HCT116 (cell line): ENCODE results near the gene SNN. TPM values are rescaled to one million over a fixed set of nuclear protein-coding genes. Genes with fewer than 3 reads are reported as not detected.
A peak's percentile ranks its signal among the peaks of the same experiment; 100 is the strongest.

ENCODE experiments used
- ATAC-seq: fragments of 200-7000 bp; cut with Tn5 transposase; 2 replicates; pipeline ENCODE4 v1.9.1; 2020; ENCODE audit warnings: mild to moderate bottlenecking, moderate library complexity
- BruUV-seq: library from RNA; stranded (reverse); fragments of 400-500 nt; replicated peaks from 2 replicates; lab custom pipeline; 2021; lab: Mats Ljungman, UMichigan
- CTCF ChIA-PET: fragments of 300-600 bp; sonication (Branson Sonifier 250); formaldehyde crosslinking; loops from one replicate; lab custom pipeline; 2021; ENCODE audit warnings: antibody characterized with exemption; lab: Charles Lee
- POLR2A ChIA-PET: fragments of 300-600, 350-600 bp; sonication (Branson Sonifier 250); formaldehyde crosslinking; loops from one replicate; lab custom pipeline; 2021; ENCODE audit warnings: antibody characterized with exemption; lab: Charles Lee
- RAD21 ChIA-PET, 2 experiments: fragments of 300-600 bp; sonication (Branson Sonifier 250); formaldehyde crosslinking; loops; one replicate each; lab custom pipeline; 2023; ENCODE audit warnings: low total read pairs in 2 of 2; ENCODE audit not compliant: uncharacterized antibody in 2 of 2, unreplicated experiment in 2 of 2, low non-redundant PET in 1 of 2; lab: Charles Lee
- DNase-seq: peaks from one replicate; pipeline ENCODE4 v3.0.0-alpha.2; 2010; ENCODE audit warnings: low read depth, low spot score
- H2AFZ ChIP-seq: fragments of 200-600 bp; shearing (Covaris generic), sonication (generic); 2 replicates; pipeline ENCODE4 v1.6.1; 2017; ENCODE audit warnings: low read depth, mixed run types, mixed read lengths, antibody characterized with exemption, low read length; ENCODE audit not compliant: poor library complexity, severe bottlenecking
- H3K27ac ChIP-seq: 2 replicates; pipeline ENCODE4 v1.5.1; 2012; ENCODE audit warnings: low read depth, low read length
- H3K27me3 ChIP-seq: fragments of 200-600 bp; sonication (generic); 2 replicates; pipeline ENCODE4 v1.6.1; 2016; ENCODE audit warnings: mixed run types, low read length, mixed read lengths; ENCODE audit not compliant: insufficient read depth
- H3K36me3 ChIP-seq, 2 experiments: fragments of 200-500 bp in 1 of 2; fragments of 200-600 bp in 1 of 2; sonication (Bioruptor generic) in 1 of 2; sonication (generic) in 1 of 2; 2 replicates each; pipeline versions ENCODE4 v1.5.1 to v1.6.1; 2014 to 2016; ENCODE audit warnings: low read length in 2 of 2, inconsistent platforms in 1 of 2, mixed read lengths in 1 of 2, mixed run types in 1 of 2; ENCODE audit not compliant: insufficient read depth in 2 of 2, control insufficient read depth in 1 of 2
- H3K4me1 ChIP-seq, 2 experiments: fragments of 200-600 bp in 1 of 2; sonication (generic) in 1 of 2; 2 replicates each; pipeline versions ENCODE4 v1.5.1 to v1.6.1; 2012 to 2017; ENCODE audit warnings: low read length in 2 of 2, inconsistent platforms in 1 of 2, mild to moderate bottlenecking in 1 of 2, mixed read lengths in 1 of 2, mixed run types in 1 of 2, moderate library complexity in 1 of 2; ENCODE audit not compliant: insufficient read depth in 2 of 2, control insufficient read depth in 1 of 2
- H3K4me2 ChIP-seq: fragments of 200-600 bp; sonication (generic); 2 replicates; pipeline ENCODE4 v1.6.1; 2017; ENCODE audit warnings: mixed run types, low read length, mixed read lengths
- H3K4me3 ChIP-seq, 2 experiments: fragments of 200-600 bp in 1 of 2; sonication (generic) in 1 of 2; replicated peaks in 1 of 2; 2 replicates each; pipeline ENCODE4 v1.5.1; 2011 to 2016; ENCODE audit warnings: low read length in 2 of 2, control low read depth in 1 of 2, low read depth in 1 of 2, mild to moderate bottlenecking in 1 of 2, mixed read lengths in 1 of 2, mixed run types in 1 of 2
- H3K79me2 ChIP-seq: fragments of 200-600 bp; sonication (generic); 2 replicates; pipeline ENCODE4 v1.6.1; 2017; ENCODE audit warnings: mild to moderate bottlenecking, mixed run types, low read length, moderate library complexity, mixed read lengths; ENCODE audit not compliant: insufficient read depth
- H3K9ac ChIP-seq: fragments of 200-600 bp; sonication (generic); 2 replicates; pipeline ENCODE4 v1.6.1; 2016; ENCODE audit warnings: low read length, mixed read lengths
- H3K9me2 ChIP-seq: fragments of 200-600 bp; sonication (generic), shearing (Covaris generic); 2 replicates; pipeline ENCODE4 v1.6.1; 2017; ENCODE audit warnings: mixed run types, mild to moderate bottlenecking, moderate library complexity; ENCODE audit not compliant: insufficient read depth
- H3K9me3 ChIP-seq, 2 experiments: fragments of 200-500 bp in 1 of 2; fragments of 200-600 bp in 1 of 2; sonication (Bioruptor generic) in 1 of 2; sonication (generic) in 1 of 2; 2 replicates each; pipeline ENCODE4 v1.6.1; 2014 to 2017; ENCODE audit warnings: low read length in 2 of 2, mixed read lengths in 2 of 2, inconsistent platforms in 1 of 2, low read depth in 1 of 2, mild to moderate bottlenecking in 1 of 2, mixed run types in 1 of 2, moderate library complexity in 1 of 2; ENCODE audit not compliant: control insufficient read depth in 1 of 2, insufficient read depth in 1 of 2
- H4K20me1 ChIP-seq: fragments of 200-600 bp; sonication (generic), shearing (Covaris generic); 2 replicates; pipeline ENCODE4 v1.6.1; 2017; ENCODE audit warnings: mixed run types, mild to moderate bottlenecking, moderate library complexity; ENCODE audit not compliant: insufficient read depth
- CBX3 ChIP-seq: IDR thresholded peaks from 2 replicates; pipeline ENCODE4 v1.6.1; 2012; ENCODE audit warnings: low read depth
- ELF1 ChIP-seq: IDR thresholded peaks from 2 replicates; pipeline ENCODE4 v1.6.1; 2012; ENCODE audit warnings: low read depth, borderline replicate concordance
- EZH2 ChIP-seq: fragments of 200-600 bp; sonication (generic); IDR thresholded peaks from 2 replicates; pipeline ENCODE4 v1.6.1; 2017; ENCODE audit warnings: antibody characterized with exemption, mixed run types
- FOSL1 ChIP-seq: IDR thresholded peaks from 2 replicates; pipeline ENCODE4 v1.6.1; 2012; ENCODE audit warnings: low read depth
- POLR2A ChIP-seq: IDR thresholded peaks from 2 replicates; pipeline ENCODE4 v1.7.0; 2011; ENCODE audit warnings: borderline replicate concordance; ENCODE audit not compliant: insufficient read depth, insufficient read length; ENCODE audit errors: extremely low read depth
- POLR2AphosphoS5 ChIP-seq: IDR thresholded peaks from 2 replicates; pipeline ENCODE4 v1.6.1; 2011; ENCODE audit warnings: mild to moderate bottlenecking, low read depth, low read length, moderate library complexity
- SIN3A ChIP-seq: IDR thresholded peaks from 2 replicates; pipeline ENCODE4 v1.6.1; 2012; ENCODE audit warnings: low read depth
- SRF ChIP-seq: IDR thresholded peaks from 2 replicates; pipeline ENCODE4 v1.6.1; 2012; ENCODE audit warnings: low read depth
- YY1 ChIP-seq: IDR thresholded peaks from 2 replicates; pipeline ENCODE4 v1.6.1; 2011; ENCODE audit warnings: low read length, low read depth, moderate library complexity, mild to moderate bottlenecking; ENCODE audit not compliant: insufficient replicate concordance; ENCODE audit errors: extremely low read depth
- ZFX ChIP-seq: fragments of 450-650 bp; IDR thresholded peaks from 2 replicates; pipeline ENCODE4 v1.6.1; 2017
- ZNF274 ChIP-seq: fragments of 200-500 bp; sonication (Bioruptor generic); IDR thresholded peaks from 2 replicates; pipeline ENCODE4 v1.6.1; 2014; ENCODE audit warnings: mild to moderate bottlenecking, low read depth, low read length, inconsistent platforms
- intact Hi-C: fragments of 100-400 bp; cut with micrococcal nuclease; formaldehyde crosslinking; loops from 2 replicates; pipeline ENCODE4 v1.10.0; 2022
- total RNA-seq: library from RNA; stranded (reverse); gene quantifications from one replicate; pipeline ENCODE4 v1.2.1, GENCODE V29; 2021; ENCODE audit not compliant: unreplicated experiment
- TF ChIP-seq, protein P1 (sequence below): IDR thresholded peaks from 2 replicates; pipeline ENCODE4 v1.6.1; 2012
- TF ChIP-seq, protein P2 (sequence below), 3 experiments: fragments of 200-600 bp in 1 of 3; sonication (generic) in 1 of 3; IDR thresholded peaks in 2 of 3; conservative IDR thresholded peaks in 1 of 3; 2 replicates each; pipeline ENCODE4 v1.5.1; 2012 to 2017; ENCODE audit warnings: low read depth in 2 of 3, low read length in 2 of 3, antibody characterized with exemption in 1 of 3, borderline replicate concordance in 1 of 3, control low read depth in 1 of 3, mild to moderate bottlenecking in 1 of 3, mixed read lengths in 1 of 3, mixed run types in 1 of 3, moderate library complexity in 1 of 3; ENCODE audit not compliant: insufficient read depth in 1 of 3

Gene SNN
- total RNA-seq, 1 experiment from 2014 or later = 12.2 TPM

DNA sequence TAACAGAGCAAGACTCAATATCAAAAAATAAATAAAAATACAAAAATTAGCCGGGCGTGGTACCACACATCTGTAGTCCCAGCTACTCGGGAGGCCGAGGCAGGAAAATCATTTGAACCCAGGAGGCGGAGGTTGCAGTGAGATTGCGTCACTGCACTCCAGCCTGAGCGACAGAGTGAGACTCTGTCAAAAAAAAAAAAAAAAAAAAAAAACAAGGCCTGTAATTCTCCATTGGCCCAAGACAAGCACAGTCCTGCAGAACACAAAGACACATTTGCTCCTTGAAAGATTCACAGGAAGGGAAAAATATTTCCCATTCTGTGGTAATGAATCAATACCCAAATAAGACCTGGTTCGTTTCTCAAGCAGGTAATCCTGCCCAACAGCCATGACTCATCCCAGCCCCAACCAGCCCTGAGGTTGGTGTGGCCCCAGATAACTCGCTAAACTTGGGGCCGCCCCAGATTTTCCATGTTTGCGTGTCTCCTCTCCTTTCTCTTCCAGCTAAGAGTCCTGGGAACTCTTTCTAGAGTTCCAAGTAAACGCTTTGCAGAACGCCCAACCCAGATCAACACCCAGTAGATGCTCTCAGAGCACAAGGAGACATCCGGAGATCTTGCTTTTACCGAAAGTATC lies 40.3 kb upstream of the SNN start (continued):
- TF ChIP-seq POLR2AphosphoS5 (peak; percentile 54; the same call in 1 of the 2 replicates), SIN3A (no peak), EZH2 (no peak), FOSL1 (peak; percentile 85)

DNA sequence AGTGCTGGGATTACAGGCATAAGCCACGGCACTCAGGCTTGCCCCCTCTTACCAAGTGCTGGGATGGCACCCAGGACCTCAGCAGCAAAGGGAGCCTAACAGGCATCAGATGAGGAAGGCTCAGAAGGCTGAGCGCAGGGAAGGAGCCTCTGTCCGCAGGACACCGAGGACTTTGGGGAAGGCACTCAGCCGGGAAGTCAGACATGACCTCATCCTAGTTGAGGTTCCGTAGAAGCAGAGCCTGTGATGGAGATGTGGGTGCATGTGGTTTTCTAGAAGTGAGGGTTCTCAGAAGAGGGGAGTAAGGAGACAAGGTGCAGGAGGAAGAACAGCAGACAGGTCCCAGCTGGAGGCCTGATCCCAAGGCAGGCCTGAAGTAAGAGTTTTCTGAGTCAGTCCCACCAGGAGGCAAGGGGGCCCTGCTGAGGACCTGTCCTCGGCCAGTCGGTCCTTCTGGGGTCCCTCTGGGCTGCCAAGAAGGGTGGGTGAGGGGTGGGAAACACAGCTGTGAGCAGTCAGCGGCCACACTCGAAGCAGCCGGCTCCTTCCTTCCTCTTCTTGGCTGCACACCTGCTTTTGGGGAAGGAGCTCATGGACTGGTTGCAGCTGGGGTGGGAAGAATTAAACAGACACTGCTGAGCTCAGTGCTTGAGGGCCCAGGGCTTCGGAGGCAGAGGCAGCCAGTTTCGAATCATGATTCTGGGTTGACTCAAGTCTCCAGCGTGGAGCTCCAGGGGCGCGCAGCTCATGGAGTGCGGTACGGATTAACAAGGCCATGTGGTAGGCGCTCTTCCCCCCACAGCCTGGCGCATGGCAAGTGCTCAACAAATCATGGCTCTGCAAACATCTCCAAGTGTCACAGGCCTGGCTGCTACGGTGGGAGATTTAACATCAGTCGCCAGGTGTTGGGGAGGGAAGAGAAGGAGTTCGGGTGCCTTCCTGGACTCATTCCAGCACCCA lies 38.9 kb upstream of the SNN start:
- Histone ChIP-seq H3K36me3 (no peaks in the 10 kb centered on the region), H3K9me3 (no peaks in the 10 kb centered on the region), H3K4me3 (no peak overlapping the region)
- no TSS peak for BruUV-seq
- intact Hi-C loops = no loop called here
- no peak for ATAC-seq
- ChIA-PET RAD21 (no interaction called here), POLR2A (no interaction called here)
- TF ChIP-seq ZFX (no peak), YY1 (no peak), ZNF274 (no peak), SRF (no peak), POLR2A (no peak), CBX3 (no peak), SIN3A (no peak), ELF1 (no peak)
- TF ChIP-seq, protein P1, sequence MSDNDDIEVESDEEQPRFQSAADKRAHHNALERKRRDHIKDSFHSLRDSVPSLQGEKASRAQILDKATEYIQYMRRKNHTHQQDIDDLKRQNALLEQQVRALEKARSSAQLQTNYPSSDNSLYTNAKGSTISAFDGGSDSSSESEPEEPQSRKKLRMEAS = no peak
- TF ChIP-seq, protein P2, sequence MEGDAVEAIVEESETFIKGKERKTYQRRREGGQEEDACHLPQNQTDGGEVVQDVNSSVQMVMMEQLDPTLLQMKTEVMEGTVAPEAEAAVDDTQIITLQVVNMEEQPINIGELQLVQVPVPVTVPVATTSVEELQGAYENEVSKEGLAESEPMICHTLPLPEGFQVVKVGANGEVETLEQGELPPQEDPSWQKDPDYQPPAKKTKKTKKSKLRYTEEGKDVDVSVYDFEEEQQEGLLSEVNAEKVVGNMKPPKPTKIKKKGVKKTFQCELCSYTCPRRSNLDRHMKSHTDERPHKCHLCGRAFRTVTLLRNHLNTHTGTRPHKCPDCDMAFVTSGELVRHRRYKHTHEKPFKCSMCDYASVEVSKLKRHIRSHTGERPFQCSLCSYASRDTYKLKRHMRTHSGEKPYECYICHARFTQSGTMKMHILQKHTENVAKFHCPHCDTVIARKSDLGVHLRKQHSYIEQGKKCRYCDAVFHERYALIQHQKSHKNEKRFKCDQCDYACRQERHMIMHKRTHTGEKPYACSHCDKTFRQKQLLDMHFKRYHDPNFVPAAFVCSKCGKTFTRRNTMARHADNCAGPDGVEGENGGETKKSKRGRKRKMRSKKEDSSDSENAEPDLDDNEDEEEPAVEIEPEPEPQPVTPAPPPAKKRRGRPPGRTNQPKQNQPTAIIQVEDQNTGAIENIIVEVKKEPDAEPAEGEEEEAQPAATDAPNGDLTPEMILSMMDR (IDR thresholded peaks at IDR 0.05 in 2 of 3, conservative IDR thresholded peaks at IDR 0.05 in 1 of 3; ENCODE audit: borderline replicate concordance in 1 of 3, insufficient read depth in 1 of 3, low read depth in 2 of 3, low read length in 2 of 3) = no peak
- TF ChIP-seq, all 23 proteins: peak for 0
- Histone ChIP-seq H3K79me2 (no peaks in the 10 kb centered on the region), H3K4me1 (peaks cover 26 to 53% of the 10 kb centered on the region in 2 experiments), H2AFZ (no peak overlapping the region), H3K9ac (no peak overlapping the region), H4K20me1 (no peaks in the 10 kb centered on the region), H3K9me2 (no peaks in the 10 kb centered on the region), H3K27ac (no peak overlapping the region), H3K27me3 (no peaks in the 10 kb centered on the region), H3K4me2 (no peak overlapping the region)
- CTCF ChIA-PET = interaction anchor here (1.2 kb wide), 1 partner anchor 11 kb away, joined by 3 read pairs; no protein-coding TSS in a partner anchor
- no peak for DNase-seq
